GM19468 (cell line): ENCODE results near the gene EFNA5.
"Not testable (repeated sequence)": the region's sequence is repeated elsewhere in the genome, so short reads cannot be mapped to it uniquely, and the experiment has no call there.

Experiments used
- ATAC-seq: cut with Tn5 transposase; IDR thresholded peaks from one replicate; pipeline ENCODE4 v1.9.1; 2021; ENCODE audit warnings: mild to moderate bottlenecking, moderate library complexity, moderate number of reproducible peaks; ENCODE audit not compliant: unreplicated experiment; ENCODE audit errors: extremely low read depth

The EFNA5 gene

GRCh38 chr5:107364443-107365319, 306.1 kb downstream of the EFNA5 start:
- ATAC-seq = no peak

- ATAC-seq = no peak
Observed at GRCh38 chr5:107363768-107364167, 307.0 kb downstream of the EFNA5 start.

- ATAC-seq = no peak
Observed at GRCh38 chr5:107361945-107362344, 308.8 kb downstream of the EFNA5 start.

DNA sequence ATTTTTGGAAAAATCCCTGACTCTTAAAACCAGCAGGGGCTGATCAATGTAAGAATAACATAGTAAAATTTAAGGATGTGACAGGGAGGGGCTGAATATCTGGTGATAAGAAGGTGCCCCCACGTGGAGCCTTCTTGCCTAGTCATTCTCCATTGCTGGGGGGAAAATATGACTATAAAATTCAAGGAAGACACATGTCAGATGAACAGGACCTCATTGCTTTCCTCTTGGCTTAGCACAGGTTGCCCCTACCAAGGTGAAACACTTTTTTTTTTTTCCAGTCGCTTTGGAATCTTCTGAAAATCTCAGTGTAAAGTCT, 310.9 kb downstream of the EFNA5 start:
- ATAC-seq = no peak

DNA sequence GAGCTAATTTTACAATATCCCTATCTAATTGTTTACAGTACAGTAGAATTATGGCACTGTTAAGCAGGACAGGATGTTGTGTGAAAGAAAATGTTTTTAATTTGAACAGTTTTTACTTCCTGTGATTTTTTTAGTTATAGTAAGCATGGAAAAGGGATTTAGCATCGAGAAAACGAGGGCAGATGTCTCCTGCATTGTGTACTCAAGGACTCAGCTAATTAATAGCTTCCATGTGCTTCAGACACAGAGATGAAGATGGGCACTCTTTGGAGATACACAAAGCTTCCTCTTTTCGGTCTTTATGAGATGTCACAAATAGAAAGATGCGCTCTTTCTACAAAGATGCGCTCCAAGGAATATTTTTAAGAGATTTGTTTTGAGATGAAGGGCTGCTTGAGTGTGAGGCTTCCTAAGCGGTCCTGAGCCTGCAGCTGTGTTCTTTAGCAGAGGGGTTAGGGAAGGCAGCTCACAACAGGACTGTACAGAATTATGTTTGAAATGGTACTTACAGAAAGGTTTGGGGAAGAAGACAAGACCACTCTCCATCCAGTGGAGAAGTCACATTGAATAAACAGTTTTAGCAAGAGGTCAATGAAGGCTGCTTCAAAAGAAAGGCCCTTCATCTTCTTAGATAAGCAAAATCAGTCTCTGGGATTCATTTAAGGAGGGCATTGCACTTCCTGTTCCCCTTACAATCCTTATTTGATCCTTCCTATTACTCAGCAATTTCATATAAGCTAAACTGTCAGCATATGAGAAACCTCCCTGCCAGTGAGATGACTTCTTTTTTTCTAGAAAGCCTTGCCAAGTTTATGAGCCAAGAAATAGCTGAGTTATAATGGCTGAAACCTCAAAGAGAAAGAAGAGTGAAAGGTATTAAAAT, 311.5 kb downstream of the EFNA5 start:
- ATAC-seq = no peak

- ATAC-seq = no peak
Observed at GRCh38 chr5:107356891-107357290, 313.8 kb downstream of the EFNA5 start.

- ATAC-seq = no peak
Observed at GRCh38 chr5:107352576-107352975, 318.2 kb downstream of the EFNA5 start.

DNA sequence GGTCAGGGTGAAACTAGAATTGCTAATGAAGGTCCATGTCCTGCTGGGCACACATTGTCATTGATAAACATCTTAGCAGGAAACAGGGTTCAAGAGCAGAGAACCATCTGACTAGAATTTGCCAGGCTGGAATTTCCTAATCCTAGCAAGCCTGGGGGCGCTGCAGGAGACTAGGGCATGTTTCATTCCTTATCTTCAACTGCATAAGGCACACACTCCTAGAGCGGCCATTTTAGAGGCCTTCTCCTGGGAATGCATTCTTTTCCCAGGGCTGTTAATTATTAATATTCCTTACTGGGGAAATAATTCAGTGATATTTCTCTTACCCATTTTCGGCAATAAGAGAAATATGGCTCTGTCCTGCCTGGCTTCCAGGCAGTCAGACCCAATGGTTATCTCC, 324.2 kb downstream of the EFNA5 start:
- not testable (repeated sequence) for ATAC-seq

DNA sequence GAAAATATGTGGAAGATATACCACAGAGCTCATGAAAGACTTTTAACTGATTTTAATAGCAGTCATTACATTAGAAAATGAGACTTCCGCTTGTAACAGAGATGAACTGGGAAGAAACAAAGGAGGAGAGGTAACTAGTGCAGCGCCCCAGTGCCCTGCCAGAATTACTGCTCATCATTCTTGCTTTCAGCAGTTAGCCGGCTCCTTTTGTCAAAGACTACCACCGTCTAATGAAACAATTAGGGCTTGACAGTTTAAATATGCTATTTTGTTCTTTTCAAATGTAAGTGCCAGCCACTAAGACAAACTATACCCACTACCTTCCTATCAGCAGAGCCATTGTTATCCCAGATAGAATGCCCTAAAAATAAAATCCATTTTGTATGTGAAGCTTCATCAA, 328.4 kb downstream of the EFNA5 start:
- ATAC-seq = no peak

DNA sequence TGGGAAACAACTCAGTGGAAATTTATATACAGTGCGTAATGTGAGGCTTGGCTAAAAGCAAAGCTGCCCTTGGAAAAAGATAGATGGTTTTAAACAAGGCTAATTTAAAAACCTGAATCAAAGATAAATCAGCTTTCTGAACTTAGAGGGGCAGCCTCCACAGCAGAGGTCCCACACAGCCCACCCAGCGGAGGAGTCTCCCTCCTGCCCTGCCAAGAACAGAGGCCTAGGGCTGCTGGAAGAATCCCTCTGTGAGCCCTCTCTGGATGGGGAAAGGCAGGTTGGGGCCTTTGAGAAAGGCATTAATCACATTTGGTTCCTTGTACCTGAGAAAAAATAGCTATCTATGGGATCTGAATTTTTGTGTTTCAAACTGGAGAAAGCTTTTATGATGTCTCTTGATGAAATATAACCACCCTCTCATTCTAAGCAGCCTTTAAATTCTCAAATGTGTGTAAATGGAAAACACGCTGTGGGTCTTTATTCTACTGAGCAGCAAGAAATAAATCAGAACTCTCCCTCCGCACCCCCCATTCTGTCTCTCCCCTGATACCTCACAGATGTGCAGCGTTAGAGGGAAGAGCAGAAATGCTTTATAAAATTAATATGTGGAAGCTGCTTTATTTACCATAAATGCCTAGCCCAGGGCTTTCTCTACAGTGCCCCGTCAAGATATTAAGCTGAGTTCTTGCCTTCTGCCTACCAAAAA, 329.2 kb downstream of the EFNA5 start:
- no peak for ATAC-seq

GRCh38 chr5:107340631-107341030, 330.1 kb downstream of the EFNA5 start:
- ATAC-seq = no peak

- ATAC-seq = no peak
Observed at GRCh38 chr5:107338335-107338734, 332.4 kb downstream of the EFNA5 start.

- no peak for ATAC-seq
Observed at GRCh38 chr5:107337281-107337680, 333.5 kb downstream of the EFNA5 start.

DNA sequence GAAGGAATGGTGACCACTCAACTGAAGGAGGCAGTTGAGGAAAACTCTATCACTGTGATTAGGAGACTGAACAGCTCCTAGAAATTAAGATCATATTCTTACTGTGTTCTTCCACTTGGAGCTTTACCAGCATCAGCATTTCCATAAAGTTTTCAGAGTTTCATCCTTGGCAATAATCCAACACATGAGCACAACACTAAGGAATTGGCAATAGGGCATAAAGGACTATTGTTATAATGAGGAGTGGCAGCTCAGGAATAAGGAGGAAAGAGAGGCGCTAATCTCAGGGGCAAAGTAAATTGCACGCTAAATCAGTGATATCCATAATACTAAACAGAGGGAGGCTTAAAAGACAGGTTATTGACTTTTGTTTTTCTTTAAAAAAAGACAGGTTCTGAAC, 338.9 kb downstream of the EFNA5 start:
- no peak for ATAC-seq

GRCh38 chr5:107331312-107331711, 339.4 kb downstream of the EFNA5 start:
- no peak for ATAC-seq

GRCh38 chr5:107330903-107331302, 339.8 kb downstream of the EFNA5 start:
- ATAC-seq = no peak

DNA sequence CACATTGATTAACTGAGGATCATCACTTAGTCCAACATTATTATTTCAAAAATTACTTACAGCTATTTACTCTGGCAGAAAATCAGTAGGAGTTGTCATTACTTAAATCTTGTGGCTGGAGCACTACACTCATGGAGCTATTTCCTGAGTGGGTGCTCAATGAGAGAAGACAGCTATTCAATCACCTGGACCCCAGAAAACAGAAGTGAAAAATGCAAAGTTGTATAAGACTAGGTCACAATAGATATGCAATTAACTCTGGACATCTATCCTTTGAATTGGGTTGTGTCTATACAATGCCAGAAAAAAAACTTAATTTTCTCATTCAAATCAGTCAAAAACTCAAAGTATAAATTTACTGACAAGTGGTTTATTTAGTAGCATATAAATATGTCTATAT, 340.9 kb downstream of the EFNA5 start:
- peak; percentile 65 for ATAC-seq
